ENCODE data around the gene RNF11.

Gene RNF11

GRCh38 chr1:51299185-51299885, 63.3 kb downstream of the RNF11 start:
- FAIRE-seq (no peak), DNase-seq (ENCODE audit: insufficient read length) (no peak)
- no peak for TF ChIP-seq POLR2A (IDR thresholded peaks at IDR 0.05; ENCODE audit: low read depth, low read length)
- no peak for TF ChIP-seq POLR2AphosphoS5 (IDR thresholded peaks at IDR 0.05; ENCODE audit: low read depth, low read length)
- TF ChIP-seq TAF1 (IDR thresholded peaks at IDR 0.05; ENCODE audit: borderline replicate concordance, low read depth, low read length) = no peak

DNA sequence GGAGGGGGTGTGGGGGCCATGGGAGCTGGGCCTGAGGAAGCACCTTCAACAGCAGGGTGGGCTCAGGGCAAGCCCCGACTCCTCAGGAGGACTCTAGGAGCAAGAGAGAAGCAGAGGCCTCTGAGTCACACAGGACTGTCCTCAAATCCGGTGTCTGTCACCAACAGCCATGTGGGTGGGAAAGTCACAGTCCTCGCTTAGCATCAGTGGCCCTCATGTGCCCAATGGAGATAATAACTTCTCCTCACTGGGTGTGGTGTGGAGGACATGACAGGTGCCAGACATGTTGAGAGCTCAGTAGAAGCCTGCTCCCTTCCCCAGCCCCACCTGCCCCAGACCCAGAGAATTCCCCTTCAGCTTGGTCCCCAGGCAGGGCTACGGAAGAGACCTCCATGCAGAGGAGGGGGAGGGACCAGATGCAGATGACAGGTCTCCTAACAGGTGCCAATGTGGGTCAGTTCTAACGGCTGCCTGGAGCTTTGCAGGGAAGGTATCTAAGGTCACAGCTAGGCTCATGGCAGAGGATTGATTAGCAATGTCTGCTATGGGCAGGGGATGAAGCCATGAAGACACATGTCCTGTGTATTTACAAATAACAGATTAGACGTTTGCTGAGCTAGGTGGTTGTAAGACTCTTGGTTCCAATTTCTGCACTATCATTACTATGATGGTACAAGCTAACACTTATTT, 64.1 kb downstream of the RNF11 start:
- DNase-seq (ENCODE audit: insufficient read length) (no peak), FAIRE-seq (peak; percentile 65)
- no peak for TF ChIP-seq POLR2AphosphoS5 (IDR thresholded peaks at IDR 0.05; ENCODE audit: low read depth, low read length)
- no peak for TF ChIP-seq TAF1 (IDR thresholded peaks at IDR 0.05; ENCODE audit: borderline replicate concordance, low read depth, low read length)
- no peak for TF ChIP-seq POLR2A (IDR thresholded peaks at IDR 0.05; ENCODE audit: low read depth, low read length)

GRCh38 chr1:51301152-51301843, 65.2 kb downstream of the RNF11 start:
- no peak for TF ChIP-seq TAF1 (IDR thresholded peaks at IDR 0.05; ENCODE audit: borderline replicate concordance, low read depth, low read length)
- TF ChIP-seq POLR2A (IDR thresholded peaks at IDR 0.05; ENCODE audit: low read depth, low read length) = no peak
- TF ChIP-seq POLR2AphosphoS5 (IDR thresholded peaks at IDR 0.05; ENCODE audit: low read depth, low read length) = no peak
- FAIRE-seq (peak; percentile 57), DNase-seq (ENCODE audit: insufficient read length) (no peak)

GRCh38 chr1:51301844-51302162, 65.7 kb downstream of the RNF11 start:
- peak; percentile 63 for FAIRE-seq
- TF ChIP-seq POLR2A (IDR thresholded peaks at IDR 0.05; ENCODE audit: low read depth, low read length) = no peak
- no peak for TF ChIP-seq POLR2AphosphoS5 (IDR thresholded peaks at IDR 0.05; ENCODE audit: low read depth, low read length)
- no peak for TF ChIP-seq TAF1 (IDR thresholded peaks at IDR 0.05; ENCODE audit: borderline replicate concordance, low read depth, low read length)
- DNase-seq (ENCODE audit: insufficient read length) = no peak

- TF ChIP-seq POLR2AphosphoS5 (IDR thresholded peaks at IDR 0.05; ENCODE audit: low read depth, low read length) (no peak), TAF1 (IDR thresholded peaks at IDR 0.05; ENCODE audit: borderline replicate concordance, low read depth, low read length) (no peak), POLR2A (IDR thresholded peaks at IDR 0.05; ENCODE audit: low read depth, low read length) (no peak)
- DNase-seq (ENCODE audit: insufficient read length) (no peak), FAIRE-seq (no peak)
Observed at GRCh38 chr1:51302270-51302669, 66.2 kb downstream of the RNF11 start.

- FAIRE-seq (peak; percentile 76), DNase-seq (ENCODE audit: insufficient read length) (no peak)
- TF ChIP-seq POLR2A (IDR thresholded peaks at IDR 0.05; ENCODE audit: low read depth, low read length) (no peak), TAF1 (IDR thresholded peaks at IDR 0.05; ENCODE audit: borderline replicate concordance, low read depth, low read length) (no peak), POLR2AphosphoS5 (IDR thresholded peaks at IDR 0.05; ENCODE audit: low read depth, low read length) (no peak)
Observed at GRCh38 chr1:51302746-51303145, 66.7 kb downstream of the RNF11 start.

DNA sequence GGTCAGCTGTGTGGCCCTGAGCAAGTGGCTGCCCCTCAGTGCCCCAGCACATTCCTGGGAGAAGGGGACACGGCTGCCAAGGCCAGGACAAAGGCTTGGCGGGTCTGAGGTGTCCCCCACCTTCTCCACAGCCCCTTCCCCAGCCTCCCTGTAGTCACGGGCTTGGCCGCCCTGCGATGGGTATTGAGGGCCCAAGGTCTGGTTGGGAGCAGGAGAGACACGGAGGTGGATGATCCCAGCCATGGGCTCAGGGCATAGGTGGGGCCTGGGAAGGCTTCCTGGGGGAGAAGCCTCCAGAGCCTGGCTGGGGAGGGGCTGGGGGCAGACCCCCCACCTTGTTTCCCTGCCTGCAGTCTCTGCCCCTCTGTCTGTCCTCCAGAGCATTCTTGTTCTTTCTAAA, 67.2 kb downstream of the RNF11 start:
- no peak for DNase-seq (ENCODE audit: insufficient read length)
- TF ChIP-seq POLR2A (IDR thresholded peaks at IDR 0.05; ENCODE audit: low read depth, low read length) = no peak
- no peak for TF ChIP-seq POLR2AphosphoS5 (IDR thresholded peaks at IDR 0.05; ENCODE audit: low read depth, low read length)
- TF ChIP-seq TAF1 (IDR thresholded peaks at IDR 0.05; ENCODE audit: borderline replicate concordance, low read depth, low read length) = no peak
- peak; percentile 42 for FAIRE-seq

DNA sequence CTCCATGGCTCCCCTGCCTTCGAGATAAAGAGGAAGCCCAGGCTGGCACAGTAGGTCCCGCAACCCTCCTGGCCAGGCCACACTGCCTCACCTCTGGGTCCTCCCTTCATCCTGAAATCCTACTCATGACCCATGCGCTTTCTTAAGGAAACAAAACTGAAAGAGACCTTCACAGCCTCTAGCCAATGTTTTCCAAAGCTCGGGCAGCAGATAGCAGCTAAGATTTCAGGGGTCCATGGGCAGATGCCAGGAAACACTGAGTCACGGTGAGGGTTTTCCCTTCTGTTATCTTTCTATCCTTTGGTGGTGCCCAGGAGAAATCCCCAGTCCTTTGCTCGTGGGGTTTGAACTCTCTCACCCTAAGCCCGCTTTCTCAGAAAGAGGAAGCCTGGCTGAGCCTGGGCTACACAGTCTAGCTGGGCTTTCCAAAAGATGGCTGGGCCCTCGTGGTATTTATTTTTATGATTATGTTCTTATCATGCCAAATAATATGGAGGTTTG, 67.7 kb downstream of the RNF11 start:
- DNase-seq (ENCODE audit: insufficient read length) (no peak), FAIRE-seq (peak; percentile 84)
- TF ChIP-seq TAF1 (IDR thresholded peaks at IDR 0.05; ENCODE audit: borderline replicate concordance, low read depth, low read length) (no peak), POLR2A (IDR thresholded peaks at IDR 0.05; ENCODE audit: low read depth, low read length) (no peak), POLR2AphosphoS5 (IDR thresholded peaks at IDR 0.05; ENCODE audit: low read depth, low read length) (no peak)

- TF ChIP-seq POLR2A (IDR thresholded peaks at IDR 0.05; ENCODE audit: low read depth, low read length) (no peak), TAF1 (IDR thresholded peaks at IDR 0.05; ENCODE audit: borderline replicate concordance, low read depth, low read length) (no peak), POLR2AphosphoS5 (IDR thresholded peaks at IDR 0.05; ENCODE audit: low read depth, low read length) (no peak)
- DNase-seq (ENCODE audit: insufficient read length) = no peak
- FAIRE-seq = peak; percentile 14
Observed at GRCh38 chr1:51304360-51304759, 68.3 kb downstream of the RNF11 start.

DNA sequence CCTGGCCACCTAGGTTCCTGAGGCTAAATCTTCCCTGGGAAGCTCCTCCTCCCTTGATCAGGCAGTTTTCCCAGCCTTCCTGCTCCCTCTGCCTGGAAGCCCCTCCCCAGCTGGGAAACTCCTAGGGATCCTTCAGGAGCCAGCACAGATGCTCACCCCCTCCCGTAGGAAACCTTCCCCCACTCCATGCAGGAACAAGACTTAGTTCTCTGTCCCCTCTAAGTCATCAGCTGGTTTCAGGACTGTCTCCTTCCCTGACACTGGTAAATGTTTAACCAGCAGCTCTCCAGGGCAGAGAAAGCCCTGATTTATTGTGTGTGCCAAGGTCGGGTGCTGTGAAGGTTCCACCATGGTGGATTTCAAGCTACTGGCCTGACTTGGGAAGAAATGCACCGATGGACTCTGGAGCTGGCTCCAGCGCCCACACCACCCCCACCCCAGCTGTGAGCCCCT, 69.3 kb downstream of the RNF11 start:
- FAIRE-seq (no peak), DNase-seq (ENCODE audit: insufficient read length) (no peak)
- no peak for TF ChIP-seq POLR2A (IDR thresholded peaks at IDR 0.05; ENCODE audit: low read depth, low read length)

GRCh38 chr1:51306950-51307349, 70.9 kb downstream of the RNF11 start:
- FAIRE-seq = no peak
- TF ChIP-seq POLR2AphosphoS5 (IDR thresholded peaks at IDR 0.05; ENCODE audit: low read depth, low read length) (no peak), POLR2A (IDR thresholded peaks at IDR 0.05; ENCODE audit: low read depth, low read length) (no peak), TAF1 (IDR thresholded peaks at IDR 0.05; ENCODE audit: borderline replicate concordance, low read depth, low read length) (no peak)
- no peak for DNase-seq (ENCODE audit: insufficient read length)
